DMS79 treated with DMSO at 0.1 percent for 48 hours (cell line): ENCODE measurements around the gene PCGF2.

Experiments used
- DNase-seq: peaks from one replicate; lab custom pipeline; 2025; lab: John Stamatoyannopoulos, UW

Gene PCGF2

DNA sequence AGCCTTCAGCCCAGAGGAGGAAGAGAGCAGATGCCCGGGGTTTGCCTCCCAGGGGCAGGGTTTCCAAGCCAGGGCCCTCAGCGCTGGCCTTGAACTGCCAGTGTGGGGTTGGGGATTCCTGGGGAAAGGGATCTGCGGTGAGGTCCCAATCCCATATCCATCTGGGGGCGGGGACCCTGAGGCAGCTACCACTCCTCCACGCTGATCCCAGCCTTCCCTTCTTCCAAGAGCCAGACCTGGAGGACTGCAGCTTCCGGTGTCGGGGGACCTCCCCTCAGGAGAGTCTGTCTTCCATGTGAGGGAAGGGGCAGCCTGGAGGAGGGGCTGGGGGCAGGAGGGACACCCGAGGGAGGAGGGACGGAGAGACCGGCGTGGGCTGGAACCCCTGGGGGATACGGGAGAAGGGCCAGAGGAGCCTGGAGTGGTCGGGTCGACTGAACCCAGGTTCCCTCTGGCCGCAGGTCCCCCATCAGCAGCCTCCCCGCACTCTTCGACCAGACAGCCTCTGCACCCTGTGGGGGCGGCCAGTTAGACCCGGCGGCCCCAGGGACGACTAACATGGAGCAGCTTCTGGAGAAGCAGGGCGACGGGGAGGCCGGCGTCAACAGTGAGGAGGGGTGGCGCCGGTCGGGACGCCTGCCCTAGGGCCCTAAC, 28.7 kb downstream of the PCGF2 start:
- no peak for DNase-seq

DNA sequence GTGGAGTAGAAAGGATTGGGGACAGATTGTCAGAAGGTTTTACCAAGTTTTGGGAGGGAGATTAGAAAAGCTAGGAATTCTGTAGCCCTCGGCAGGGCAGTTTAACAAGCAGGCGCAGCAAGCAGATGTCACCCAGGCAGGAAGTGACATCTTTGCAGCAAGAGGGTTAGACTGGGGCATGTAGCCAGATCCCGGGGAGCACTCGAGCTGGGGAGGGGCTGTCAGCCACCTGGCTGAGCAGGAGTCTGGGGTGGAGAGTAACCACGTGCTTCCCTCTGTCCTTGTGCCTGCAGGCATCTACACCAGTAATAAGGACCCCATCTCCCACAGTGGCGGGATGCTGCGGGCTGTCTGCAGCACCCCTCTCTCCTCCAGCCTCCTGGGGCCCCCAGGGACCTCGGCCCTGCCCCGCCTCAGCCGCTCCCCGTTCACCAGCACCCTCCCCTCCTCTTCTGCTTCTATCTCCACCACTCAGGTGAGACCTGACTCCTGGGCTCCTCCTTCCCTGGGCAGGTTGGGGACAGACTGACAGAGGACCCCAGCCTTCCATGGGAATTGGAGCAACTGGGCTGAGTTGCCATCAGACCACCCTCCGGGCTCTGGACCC, 30.9 kb downstream of the PCGF2 start:
- no peak for DNase-seq

DNA sequence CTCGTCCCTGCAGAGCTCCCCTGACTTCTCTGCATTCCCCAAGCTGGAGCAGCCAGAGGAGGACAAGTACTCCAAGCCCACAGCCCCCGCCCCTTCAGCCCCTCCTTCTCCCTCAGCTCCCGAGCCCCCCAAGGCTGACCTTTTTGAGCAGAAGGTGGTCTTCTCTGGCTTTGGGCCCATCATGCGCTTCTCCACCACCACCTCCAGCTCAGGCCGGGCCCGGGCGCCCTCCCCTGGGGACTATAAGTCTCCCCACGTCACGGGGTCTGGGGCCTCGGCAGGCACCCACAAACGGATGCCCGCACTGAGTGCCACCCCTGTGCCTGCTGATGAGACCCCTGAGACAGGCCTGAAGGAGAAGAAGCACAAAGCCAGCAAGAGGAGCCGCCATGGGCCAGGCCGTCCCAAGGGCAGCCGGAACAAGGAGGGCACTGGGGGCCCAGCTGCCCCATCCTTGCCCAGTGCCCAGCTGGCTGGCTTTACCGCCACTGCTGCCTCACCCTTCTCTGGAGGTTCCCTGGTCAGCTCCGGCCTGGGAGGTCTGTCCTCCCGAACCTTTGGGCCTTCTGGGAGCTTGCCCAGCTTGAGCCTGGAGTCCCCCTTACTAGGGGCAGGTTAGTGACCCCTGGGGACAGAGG, 31.6 kb downstream of the PCGF2 start:
- no peak for DNase-seq

DNA sequence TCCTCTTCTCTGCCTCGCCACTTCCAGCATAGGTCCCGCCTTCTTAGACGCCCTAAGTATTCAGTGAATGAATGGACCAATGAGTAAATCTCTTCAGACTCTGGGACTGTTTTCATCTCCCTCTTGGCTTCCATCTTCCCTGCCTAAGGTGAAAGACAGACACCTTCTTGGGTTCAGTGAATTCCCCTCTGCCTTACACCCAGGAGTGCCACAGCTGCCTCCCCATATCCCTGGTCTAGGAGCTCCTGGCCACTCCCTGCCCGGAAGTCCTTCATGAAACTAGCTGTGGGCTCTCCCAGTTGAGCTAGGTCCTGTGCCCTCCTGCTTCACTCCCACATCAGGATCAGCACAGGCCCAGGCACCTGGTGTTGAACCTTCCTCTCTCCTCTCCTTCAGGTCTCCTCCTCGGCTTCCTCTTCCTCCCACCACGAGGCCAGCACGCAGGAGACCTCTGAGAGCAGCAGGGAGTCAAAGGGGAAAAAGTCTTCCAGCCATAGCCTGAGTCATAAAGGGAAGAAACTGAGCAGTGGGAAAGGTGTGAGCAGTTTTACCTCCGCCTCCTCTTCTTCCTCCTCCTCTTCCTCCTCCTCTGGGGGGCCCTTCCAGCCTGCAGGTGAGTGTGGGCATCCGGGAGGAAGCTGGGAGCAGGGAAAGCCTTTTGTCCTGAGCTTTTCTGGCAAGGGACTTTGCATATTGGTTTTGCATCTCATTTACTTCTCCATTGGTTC, 32.8 kb downstream of the PCGF2 start:
- no peak for DNase-seq

DNA sequence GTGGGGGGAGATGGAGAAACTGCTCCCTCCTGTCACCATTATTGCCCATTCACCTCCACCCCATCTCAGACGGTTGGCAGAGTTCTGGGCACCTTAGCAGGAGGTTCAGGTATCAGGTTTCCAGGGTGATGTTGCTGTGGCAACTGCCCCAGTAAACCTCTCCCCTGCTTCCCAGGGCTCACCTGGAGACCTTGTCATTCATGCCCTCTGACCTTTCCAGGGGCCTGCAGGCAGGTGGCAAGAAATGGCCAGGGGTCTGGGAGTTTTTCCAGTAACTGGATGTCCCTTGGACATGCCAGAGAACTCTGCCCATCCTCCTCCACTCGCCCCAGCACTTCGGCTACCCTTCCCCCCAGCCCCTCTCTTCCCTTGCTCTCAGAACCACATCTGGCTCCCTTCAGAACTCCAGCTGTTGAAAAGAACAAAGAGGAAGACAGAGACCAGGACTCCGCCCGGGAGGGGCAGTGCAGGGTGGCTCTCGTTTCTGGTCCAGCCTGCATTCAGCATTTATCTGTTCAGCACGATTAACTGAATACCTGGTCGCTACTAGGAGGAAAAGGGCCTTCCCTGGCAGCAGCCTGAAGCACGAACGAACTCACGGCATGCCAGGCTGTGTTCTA, 34.6 kb downstream of the PCGF2 start:
- no peak for DNase-seq

DNA sequence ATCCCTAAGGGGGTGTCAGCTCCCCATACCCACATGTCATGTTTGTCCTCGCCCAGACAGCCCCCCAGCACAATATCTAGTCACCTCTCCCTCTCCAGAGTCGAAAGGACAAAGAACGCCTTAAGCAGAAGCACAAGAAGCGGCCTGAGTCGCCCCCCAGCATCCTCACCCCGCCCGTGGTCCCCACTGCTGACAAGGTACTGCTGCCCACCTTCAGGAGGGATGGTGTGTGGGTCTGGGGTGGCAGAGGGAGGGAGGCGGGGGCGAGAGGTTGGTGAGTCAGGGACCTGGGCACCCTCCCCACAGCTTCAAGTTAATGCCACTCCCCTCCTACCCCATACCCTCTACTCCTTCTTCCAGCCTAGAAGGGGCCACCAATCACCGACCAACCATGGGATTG, 35.5 kb downstream of the PCGF2 start:
- no peak for DNase-seq

DNA sequence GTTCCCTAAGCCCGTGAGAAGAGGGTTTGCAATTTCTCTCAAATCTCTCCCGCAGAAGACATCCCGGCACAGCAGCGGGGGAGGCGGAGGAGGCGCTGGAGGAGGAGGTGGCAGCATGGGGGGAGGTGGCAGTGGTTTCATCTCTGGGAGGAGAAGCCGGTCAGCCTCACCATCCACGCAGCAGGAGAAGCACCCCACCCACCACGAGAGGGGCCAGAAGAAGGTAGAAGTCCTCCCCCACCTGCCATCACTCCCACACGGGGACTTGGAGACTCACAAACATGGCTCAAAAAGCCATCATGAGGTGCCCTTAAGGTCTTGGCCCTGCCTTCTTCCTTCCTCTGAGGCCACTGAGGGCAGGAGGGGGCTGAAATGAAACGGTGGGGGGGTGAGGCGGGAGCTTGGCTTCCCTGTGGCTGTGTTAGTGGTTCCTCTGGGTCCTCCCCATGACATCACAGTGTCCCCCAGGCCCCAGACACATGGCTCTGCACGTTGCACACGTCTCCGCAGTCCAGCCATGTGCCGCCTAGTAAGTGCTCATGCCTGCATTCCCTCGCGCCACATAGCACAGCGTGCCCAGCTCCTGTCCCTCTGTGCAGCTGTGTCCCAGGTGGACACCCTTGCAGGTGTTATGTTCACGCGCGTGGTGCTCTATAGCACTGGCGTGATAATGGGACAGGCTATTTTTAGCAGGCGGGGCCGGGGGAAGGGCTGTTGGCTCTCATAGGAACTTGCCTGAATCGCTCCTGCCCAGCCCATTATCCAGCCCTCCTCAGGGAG, 36.2 kb downstream of the PCGF2 start:
- DNase-seq: no peak

DNA sequence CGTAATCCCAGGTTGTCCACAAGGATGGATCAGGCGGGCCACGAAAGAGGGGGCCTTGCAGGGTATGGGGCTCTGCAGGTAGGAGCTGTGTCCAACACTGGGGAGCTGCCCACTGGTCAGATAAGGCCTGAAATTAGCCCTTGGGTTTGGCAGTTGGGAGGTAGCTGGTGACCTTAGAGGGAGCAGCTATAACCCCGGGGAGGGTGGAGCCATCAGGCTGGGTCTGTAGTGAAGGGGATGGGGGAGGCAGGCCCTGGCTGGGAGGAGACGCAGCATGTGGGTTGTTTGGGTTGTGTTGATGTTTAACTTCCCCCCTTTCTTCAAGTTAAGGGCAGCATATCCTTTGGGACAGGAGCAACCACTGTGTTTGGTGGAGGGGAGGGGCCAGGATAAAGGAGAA, 37.2 kb downstream of the PCGF2 start:
- no peak for DNase-seq

DNA sequence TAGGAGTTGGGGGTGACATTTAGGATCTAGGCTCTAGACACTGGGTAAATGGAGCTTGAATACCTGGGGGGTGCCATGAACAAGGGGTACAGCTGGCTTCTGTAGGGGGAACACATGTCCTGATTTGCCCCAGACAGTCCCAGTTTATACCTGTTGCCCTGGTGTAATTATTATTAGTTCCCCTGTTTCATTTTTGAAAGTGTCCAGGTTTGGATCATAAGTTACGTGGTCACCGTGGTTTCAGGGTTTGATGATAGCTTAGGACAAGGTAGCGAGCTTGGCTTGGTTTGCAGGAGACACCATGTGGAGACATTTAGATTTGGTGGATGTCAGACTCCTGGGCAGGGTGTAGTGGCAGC, 37.6 kb downstream of the PCGF2 start:
- no peak for DNase-seq

DNA sequence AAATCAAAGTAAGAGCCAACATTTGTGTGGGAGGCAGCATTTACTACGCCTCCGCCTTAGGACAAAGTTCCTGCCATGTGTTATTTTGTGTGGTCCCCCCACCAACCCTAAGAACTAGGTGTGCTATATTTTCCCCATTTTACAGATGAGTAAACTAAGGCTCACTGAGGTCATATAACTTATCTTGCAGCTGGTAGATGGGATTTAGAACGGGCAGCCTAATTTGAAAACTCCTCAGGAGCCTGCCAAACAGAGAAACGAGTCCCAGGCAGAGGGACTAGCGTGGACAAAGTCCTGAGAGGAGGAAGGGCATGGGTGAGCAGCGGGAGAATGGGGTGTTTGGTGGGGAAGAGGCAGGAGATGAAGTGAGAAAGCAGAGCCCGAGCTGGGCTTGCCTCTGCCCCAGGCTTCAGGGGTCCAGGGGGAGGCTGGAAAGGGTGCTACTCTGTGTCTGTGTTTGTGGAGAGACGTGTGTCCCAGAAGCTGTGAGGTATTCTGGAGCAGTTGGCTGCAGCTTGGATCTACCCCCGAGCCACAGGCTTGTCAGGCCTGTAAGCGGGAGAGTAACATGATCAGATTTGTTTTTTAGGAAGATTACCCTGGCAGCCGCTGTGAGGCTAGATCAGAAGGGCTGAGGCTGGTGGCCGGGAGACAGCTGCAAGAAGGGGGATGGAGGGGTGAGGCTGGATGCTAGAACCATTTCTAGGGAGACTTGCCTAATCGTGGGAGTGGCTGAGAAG, 38.1 kb downstream of the PCGF2 start:
- no peak for DNase-seq

DNA sequence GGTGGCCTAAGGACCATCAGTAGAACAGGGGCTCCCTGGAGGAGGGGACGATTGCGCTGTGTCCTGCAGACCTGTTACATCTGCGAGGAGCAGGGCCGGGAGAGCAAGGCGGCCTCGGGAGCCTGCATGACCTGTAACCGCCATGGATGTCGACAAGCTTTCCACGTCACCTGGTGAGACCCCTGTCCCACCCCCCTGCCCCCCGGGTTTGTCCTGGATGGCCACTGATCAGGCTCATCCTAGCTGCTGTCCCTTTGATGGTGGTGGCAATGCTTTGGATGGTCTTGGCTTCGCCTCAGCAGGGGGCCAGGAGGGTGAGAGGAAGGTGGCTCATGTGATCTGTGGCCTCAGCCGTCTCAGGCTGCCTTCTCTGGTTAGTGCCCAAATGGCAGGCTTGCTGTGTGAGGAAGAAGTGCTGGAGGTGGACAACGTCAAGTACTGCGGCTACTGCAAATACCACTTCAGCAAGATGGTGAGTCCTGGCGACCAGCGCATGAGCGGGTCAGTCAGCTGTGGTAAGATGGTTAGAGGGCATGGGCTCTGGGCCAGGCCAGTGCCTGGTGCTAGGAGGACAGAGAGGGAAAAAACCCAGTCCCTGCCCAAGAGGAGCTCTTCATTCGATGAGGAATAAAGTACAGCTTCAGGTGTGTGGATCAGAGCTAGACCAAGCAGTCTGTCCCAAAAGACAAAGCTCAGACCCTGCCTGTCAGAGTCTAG, 38.9 kb downstream of the PCGF2 start:
- no peak for DNase-seq

DNA sequence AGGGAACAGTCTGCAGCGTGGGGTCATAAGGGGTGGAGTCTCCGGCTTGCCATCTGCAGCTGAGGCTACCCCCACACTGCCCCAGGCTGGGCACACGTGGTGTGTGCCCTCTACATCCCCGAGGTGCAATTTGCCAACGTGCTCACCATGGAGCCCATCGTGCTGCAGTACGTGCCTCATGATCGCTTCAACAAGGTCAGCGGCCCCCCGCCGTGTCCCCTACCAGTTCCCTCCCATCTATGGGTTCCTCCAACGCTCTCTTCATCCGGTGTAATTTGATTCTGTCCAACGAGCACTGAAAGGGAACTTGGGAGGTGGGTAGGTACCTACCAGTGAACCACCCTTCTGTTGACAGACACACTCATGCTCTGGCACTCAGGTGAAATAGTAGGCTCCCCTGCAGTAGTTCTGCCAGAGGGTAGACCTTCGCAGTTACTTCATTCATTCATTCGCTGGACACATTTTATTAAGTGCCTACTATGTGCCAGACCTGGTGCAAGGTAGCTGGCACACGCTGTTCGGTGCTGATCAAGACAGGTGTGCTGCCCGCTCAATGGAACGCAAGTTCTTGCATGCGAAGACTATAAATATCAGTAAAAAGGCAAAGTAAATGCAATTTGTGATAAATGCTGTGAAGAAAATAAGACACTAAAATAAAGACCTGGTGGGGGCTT, 40.3 kb downstream of the PCGF2 start:
- DNase-seq: no peak

DNA sequence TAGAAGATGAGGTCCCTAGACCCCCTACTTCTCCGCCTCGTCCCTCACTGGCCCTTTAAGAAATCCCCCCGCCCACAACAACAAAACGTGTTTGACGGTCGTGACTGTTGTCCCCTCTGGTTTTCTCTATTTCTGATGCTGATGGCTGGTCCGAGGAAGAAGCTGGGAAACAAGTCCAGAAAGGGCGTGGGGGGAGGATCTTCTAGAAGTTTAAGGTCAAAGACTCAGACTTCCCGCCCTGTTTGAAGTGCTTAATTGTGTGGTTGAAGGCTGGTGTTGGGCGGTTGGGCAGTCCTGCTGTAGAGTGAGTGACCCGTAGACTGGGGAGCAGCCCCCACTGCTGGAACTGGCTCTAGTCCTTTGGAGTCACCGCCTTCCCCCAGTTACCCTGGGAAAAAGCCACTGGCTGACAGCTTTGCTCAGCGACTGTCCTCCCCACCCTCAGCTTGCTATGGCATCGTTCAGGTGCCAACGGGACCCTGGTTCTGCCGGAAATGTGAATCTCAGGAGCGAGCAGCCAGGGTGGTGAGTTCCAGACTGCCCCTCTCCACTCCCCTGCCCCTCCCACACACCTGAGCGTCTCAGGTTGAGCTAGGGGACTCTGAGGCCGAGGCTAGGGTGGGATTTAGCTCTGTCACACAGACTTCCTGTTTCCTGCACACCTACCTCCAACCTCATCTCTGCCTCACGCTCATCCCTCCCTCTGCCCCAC, 41.5 kb downstream of the PCGF2 start:
- DNase-seq: no peak

DNA sequence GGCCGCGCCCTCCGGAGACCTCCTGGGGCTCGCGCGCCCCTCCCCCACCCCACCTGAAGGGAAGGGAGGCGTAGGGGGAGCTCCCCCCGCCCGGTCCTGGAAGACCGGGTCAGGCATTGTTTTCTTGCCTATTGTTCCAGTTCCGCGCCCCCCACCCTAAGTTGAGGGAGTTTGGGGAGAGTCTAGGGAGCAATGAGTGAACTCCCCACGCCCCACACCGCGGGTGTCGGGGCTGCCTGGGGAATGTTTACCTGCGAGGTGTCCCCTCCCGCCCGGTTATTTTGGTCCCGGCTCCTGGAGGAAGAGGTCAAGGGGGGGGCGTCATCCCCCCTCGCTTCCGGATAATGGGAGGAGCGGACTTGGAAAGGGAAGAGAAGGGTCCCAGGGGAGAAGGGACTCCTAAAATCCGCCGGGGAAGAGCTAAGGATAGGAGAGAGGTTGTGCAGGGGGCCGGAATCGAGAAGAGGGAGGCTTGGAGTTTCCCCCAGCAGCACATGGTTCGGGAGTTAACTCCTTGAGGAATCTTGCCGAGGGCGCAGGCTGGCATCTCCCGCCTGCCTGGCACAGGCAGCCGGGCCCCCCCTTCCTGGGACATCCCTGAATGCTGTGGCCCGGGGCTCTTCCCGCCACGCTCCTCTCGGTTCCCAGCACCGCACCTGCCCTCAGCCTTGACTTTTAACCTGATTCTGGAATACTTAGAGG, 42.2 kb downstream of the PCGF2 start:
- DNase-seq: peak; percentile 18

DNA sequence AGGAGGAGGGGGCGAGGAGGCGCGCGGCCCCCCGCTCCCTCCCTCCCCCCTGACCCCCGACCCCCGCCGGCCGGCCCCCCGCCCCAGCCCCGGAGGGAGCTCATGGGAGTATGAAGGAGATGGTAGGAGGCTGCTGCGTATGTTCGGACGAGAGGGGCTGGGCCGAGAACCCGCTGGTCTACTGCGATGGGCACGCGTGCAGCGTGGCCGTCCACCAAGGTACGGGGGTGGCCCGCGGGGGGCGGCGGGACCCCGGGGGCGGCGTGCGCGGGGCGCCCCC, 42.7 kb downstream of the PCGF2 start:
- DNase-seq: no peak

DNA sequence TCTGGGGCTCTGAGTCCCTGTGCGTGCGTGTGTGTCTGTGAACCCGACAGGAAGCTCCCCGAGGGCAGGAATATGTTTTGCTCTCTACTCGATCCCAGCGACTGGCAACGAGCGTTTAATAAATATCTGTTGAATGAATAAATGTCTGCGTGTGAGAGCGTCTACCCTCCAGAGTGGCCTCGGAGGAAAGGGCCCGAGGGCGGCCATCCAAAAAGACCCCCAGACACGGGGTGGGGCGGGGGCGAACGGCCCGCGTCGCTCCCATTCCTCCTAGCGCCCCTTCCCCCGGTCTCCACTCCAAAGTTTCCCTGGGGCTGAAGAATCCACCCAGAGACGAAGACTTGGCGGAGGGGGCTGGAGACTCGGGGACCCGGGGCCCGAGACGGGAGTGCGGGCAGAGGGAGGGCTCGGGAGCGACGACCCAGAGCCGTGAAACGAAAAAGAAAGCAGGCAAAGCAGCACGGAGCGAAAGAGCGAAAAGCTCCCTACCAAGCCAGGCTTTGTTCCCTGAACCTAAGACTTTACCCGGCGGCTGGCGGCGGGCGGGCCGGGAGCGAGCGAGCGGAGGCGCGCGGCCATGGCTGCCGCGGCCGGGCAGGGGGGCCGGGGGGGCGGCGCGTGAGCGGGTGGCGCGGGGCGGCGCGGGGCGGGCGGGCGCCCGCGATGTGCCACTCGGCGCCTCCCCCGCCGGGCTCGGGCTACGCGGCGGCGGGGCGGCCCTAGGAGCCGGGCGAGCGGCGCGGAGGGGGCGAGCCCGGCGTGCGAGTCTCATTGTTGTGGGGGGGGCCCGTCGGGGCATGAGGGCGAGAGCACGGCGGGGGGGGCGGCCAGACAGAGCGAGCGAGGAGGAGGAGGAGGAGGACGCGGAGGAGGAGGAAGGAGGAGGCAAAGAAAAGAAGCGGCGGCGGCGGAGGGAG, 43.3 kb downstream of the PCGF2 start, which contains the start of gene MLLT6:
Gene MLLT6 (plus strand): TSS at position 668 of the 917 bp plus-strand sequence. CDS start 360 bp downstream, outside the sequence.
- DNase-seq: peak; percentile 76

DNA sequence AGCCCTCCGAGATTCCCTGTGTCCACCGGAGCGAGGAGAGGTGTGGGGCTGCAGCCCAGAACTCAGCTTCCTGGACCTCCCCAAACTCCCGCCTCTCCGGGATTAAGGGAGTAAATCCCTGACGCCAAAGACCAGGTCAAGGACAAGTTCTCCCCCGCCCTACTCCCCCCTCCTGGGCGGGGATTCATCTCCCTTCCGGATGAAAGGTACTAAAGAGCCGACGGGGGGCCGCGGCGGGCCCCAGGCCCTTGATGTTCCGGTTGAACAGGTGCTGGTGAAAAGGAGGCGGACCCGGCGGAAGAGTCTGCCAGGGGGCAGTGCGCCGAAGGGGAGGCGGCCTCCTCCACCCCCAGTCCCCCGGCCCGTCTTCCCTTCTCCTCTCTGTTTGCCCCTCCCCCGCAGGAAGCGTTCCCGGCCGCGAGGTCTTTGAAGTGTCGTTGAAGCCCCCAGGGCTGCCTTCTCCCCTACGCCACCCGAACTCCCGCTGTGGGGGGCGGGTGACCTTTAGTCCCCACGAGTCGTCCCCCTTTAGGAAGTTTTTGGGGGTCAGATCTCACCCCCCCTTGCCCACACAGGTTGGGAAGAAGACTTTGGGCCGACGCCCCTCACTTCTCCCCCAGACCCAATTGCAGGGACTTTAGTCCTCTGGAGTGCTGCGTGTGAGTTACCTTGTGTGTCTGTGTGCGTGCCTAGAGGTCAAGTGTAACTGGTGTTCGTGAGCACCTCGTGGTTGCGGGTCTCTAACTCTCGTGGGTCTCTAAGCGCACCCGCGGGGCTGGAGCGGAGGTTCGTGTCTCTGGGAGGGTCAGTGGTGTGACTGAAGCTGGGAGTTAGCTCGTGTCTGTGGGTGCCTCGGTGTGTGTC, 44.2 kb downstream of the PCGF2 start:
- DNase-seq: peak; percentile 85
